ENCODE data around the gene GRIK5. TPM values are rescaled to one million over a fixed set of nuclear protein-coding genes. Genes with fewer than 3 reads are reported as not detected.

The GRIK5 gene
- total RNA-seq, 1 experiment from 2014 or later: 43.1 TPM

DNA sequence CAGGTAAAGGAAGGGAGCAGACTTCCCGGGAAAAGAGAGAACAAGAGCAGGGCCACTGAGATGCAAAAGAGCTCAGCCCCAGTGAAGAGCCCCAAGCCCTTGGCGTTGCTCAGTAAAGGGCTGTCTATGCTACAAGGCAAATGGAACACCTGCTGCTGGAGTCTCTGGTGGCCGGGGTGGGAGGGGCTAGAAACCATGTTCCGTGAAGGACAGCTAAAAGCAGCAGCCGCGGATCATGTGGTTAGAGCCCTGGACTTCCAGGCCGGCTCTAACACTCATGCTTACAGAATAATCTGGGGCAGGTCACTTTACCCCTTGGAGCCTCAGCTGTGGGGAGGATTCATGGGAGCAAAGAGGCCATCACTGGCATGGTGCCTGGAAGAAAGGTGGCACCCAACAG lies 44.4 kb upstream of the GRIK5 start:
- TF ChIP-seq, protein P1, sequence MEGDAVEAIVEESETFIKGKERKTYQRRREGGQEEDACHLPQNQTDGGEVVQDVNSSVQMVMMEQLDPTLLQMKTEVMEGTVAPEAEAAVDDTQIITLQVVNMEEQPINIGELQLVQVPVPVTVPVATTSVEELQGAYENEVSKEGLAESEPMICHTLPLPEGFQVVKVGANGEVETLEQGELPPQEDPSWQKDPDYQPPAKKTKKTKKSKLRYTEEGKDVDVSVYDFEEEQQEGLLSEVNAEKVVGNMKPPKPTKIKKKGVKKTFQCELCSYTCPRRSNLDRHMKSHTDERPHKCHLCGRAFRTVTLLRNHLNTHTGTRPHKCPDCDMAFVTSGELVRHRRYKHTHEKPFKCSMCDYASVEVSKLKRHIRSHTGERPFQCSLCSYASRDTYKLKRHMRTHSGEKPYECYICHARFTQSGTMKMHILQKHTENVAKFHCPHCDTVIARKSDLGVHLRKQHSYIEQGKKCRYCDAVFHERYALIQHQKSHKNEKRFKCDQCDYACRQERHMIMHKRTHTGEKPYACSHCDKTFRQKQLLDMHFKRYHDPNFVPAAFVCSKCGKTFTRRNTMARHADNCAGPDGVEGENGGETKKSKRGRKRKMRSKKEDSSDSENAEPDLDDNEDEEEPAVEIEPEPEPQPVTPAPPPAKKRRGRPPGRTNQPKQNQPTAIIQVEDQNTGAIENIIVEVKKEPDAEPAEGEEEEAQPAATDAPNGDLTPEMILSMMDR (conservative IDR thresholded peaks at IDR 0.05): no peak
- Mint-ChIP-seq H3K27me3 (ENCODE audit: low read depth) (peaks cover 2% of the 10 kb centered on the region), H3K9me3 (no peaks in the 10 kb centered on the region), H3K4me1 (peaks cover 20 to 21% of the 10 kb centered on the region in 2 experiments), H3K36me3 (ENCODE audit: insufficient read depth in 1 of 3, low read depth in 3 of 3) (no peaks in the 10 kb centered on the region), H3K27ac (no peak overlapping the region), H3K4me3 (no peak overlapping the region)
- no peak overlapping the region for H3K18ac ChIP-seq (ENCODE audit: insufficient read length, low read depth, low read length)
- H2AK5ac ChIP-seq (ENCODE audit: insufficient read length, low read length): no peak overlapping the region
- no peaks in the 10 kb centered on the region for H3K9me3 ChIP-seq (ENCODE audit: control insufficient read depth, low read depth, low read length)
- H2AFZ ChIP-seq (ENCODE audit: low read length): no peak overlapping the region
- H4K5ac ChIP-seq (ENCODE audit: insufficient read length, low read depth, low read length): no peak overlapping the region
- H3K9ac ChIP-seq (ENCODE audit: extremely low read depth, insufficient read length, low read length): no peak overlapping the region
- H3K56ac ChIP-seq (ENCODE audit: insufficient read length, low read depth, low read length): no peak overlapping the region
- no peak overlapping the region for H4K91ac ChIP-seq (ENCODE audit: insufficient read length, low read depth, low read length)
- no peak overlapping the region for H3K4me2 ChIP-seq (ENCODE audit: insufficient read depth, insufficient read length, low read length)
- H3K14ac ChIP-seq (ENCODE audit: insufficient read depth, low read length): no peak overlapping the region
- H3K79me1 ChIP-seq (ENCODE audit: insufficient read depth, low read depth, low read length, poor library complexity, severe bottlenecking): no peaks in the 10 kb centered on the region
- H3T11ph ChIP-seq (ENCODE audit: low read length): no peak overlapping the region
- peaks cover 6% of the 10 kb centered on the region; the same call in 1 of the 2 replicates for H3K4me1 ChIP-seq (ENCODE audit: insufficient read depth, low read length)
- no peak overlapping the region for H2BK12ac ChIP-seq (ENCODE audit: insufficient read length, low read depth, low read length)
- no peaks in the 10 kb centered on the region for H3K23me2 ChIP-seq (ENCODE audit: insufficient read length, low read depth, low read length, poor library complexity, severe bottlenecking)
- H2BK5ac ChIP-seq (ENCODE audit: insufficient read length, low read length): no peak overlapping the region
- H2BK120ac ChIP-seq (ENCODE audit: low read depth, low read length, poor library complexity, severe bottlenecking): no peak overlapping the region
- no peak overlapping the region for H2BK15ac ChIP-seq (ENCODE audit: low read depth, low read length)
- no peaks in the 10 kb centered on the region for H3K27me3 ChIP-seq (ENCODE audit: insufficient read depth, low read length)
- no peak overlapping the region for H4K8ac ChIP-seq (replicated peaks; ENCODE audit: insufficient read length, low read depth, low read length)
- H2BK20ac ChIP-seq (ENCODE audit: low read depth, low read length, poor library complexity, severe bottlenecking): no peak overlapping the region
- DNase-seq: peak; percentile 55
- H3K27ac ChIP-seq (ENCODE audit: insufficient read length, low read depth, low read length): no peak overlapping the region
- no peaks in the 10 kb centered on the region for H3K79me2 ChIP-seq (ENCODE audit: insufficient read depth, low read length)
- no peak overlapping the region for H3K4ac ChIP-seq (ENCODE audit: low read depth, low read length)
- H4K20me1 ChIP-seq (ENCODE audit: control insufficient read depth, insufficient read depth, insufficient read length): no peaks in the 10 kb centered on the region
- H3K23ac ChIP-seq (ENCODE audit: insufficient read length, low read depth, low read length): no peak overlapping the region
- no CpG with 5 or more reads among the region's 7 CpGs for WGBS (ENCODE audit: extremely low coverage, insufficient read length, low lambda C conversion rate)

All from H9 (cell line).